Bronchial epithelial cell (primary cell): Measurements from ENCODE around the gene EN2. TPM values are rescaled to one million over a fixed set of nuclear protein-coding genes. Genes with fewer than 3 reads are reported as not detected.

Experiments used
- DNase-seq: peaks from one replicate; pipeline ENCODE4 v3.0.0-alpha.2; 2010; ENCODE audit warnings: low read depth
- FAIRE-seq: peaks from 2 replicates; lab custom pipeline; 2011; peaks lifted over from hg19 to GRCh38; lab: Jason Lieb, UNC
- H3K27me3 ChIP-seq: 2 replicates; pipeline ENCODE4 v1.5.1; 2011; ENCODE audit warnings: low read length; ENCODE audit not compliant: control insufficient read depth, insufficient read depth
- H3K36me3 ChIP-seq: 2 replicates; pipeline ENCODE4 v1.5.1; 2011; ENCODE audit warnings: low read length; ENCODE audit not compliant: control insufficient read depth, insufficient read depth
- H3K4me3 ChIP-seq: 2 replicates; pipeline ENCODE4 v1.5.1; 2011; ENCODE audit warnings: mild to moderate bottlenecking, low read depth, low read length, control low read depth
- CTCF ChIP-seq: IDR thresholded peaks from 2 replicates; pipeline ENCODE4 v1.5.1; 2011; ENCODE audit warnings: mild to moderate bottlenecking, moderate library complexity, low read length, control low read depth, inconsistent platforms; ENCODE audit not compliant: insufficient read depth, severe bottlenecking
- total RNA-seq: library from RNA; depleted of rRNA; stranded (reverse); fragments of >200 nt; gene quantifications from 2 replicates; pipeline ENCODE4 v1.2.1, GENCODE V29; 2014

The EN2 gene
- total RNA-seq, 1 donor from 2014 or later, result not detected

- no peak for FAIRE-seq
- Histone ChIP-seq H3K4me3 (no peak overlapping the region), H3K36me3 (no peaks in the 10 kb centered on the region), H3K27me3 (no peaks in the 10 kb centered on the region)
- no peak for TF ChIP-seq CTCF
- DNase-seq, result no peak
These were observed 37.8 kb upstream of the EN2 start for GRCh38 chr7:155420116-155420515.

- no peak overlapping the region for H3K4me3 ChIP-seq
- DNase-seq (no peak), FAIRE-seq (no peak)
- no peaks in the 10 kb centered on the region for H3K36me3 ChIP-seq
- TF ChIP-seq CTCF, result no peak
- no peaks in the 10 kb centered on the region for H3K27me3 ChIP-seq
These were observed 35.8 kb upstream of the EN2 start for GRCh38 chr7:155422151-155422550.

- FAIRE-seq, result no peak
- DNase-seq, result no peak
- no peak overlapping the region for H3K4me3 ChIP-seq
- no peaks in the 10 kb centered on the region for H3K36me3 ChIP-seq
- no peaks in the 10 kb centered on the region for H3K27me3 ChIP-seq
- TF ChIP-seq CTCF, result no peak
These were observed 35.2 kb upstream of the EN2 start for GRCh38 chr7:155422599-155423336.

GRCh38 chr7:155423337-155424285 is 34.3 kb upstream of the EN2 start:
- DNase-seq (no peak), FAIRE-seq (no peak)
- Histone ChIP-seq H3K4me3 (no peak overlapping the region), H3K36me3 (no peaks in the 10 kb centered on the region), H3K27me3 (no peaks in the 10 kb centered on the region)
- TF ChIP-seq CTCF, result no peak

- Histone ChIP-seq H3K27me3 (no peaks in the 10 kb centered on the region), H3K36me3 (no peaks in the 10 kb centered on the region), H3K4me3 (no peak overlapping the region)
- TF ChIP-seq CTCF, result no peak
- FAIRE-seq (no peak), DNase-seq (no peak)
These were observed 33.5 kb upstream of the EN2 start for GRCh38 chr7:155424301-155425010.
